HUDEP-2 (cell line): Measurements from ENCODE around the gene CCDC32.
"Not testable (repeated sequence)": the region's sequence is repeated elsewhere in the genome, so short reads cannot be mapped to it uniquely, and the experiment has no call there.

ENCODE experiments used
- DNase-seq, 76 experiments: peaks; one replicate each; lab custom pipeline; 2025; ENCODE audit not compliant: unreplicated experiment in 76 of 76; lab: John Stamatoyannopoulos, UW

The CCDC32 gene, protein sequence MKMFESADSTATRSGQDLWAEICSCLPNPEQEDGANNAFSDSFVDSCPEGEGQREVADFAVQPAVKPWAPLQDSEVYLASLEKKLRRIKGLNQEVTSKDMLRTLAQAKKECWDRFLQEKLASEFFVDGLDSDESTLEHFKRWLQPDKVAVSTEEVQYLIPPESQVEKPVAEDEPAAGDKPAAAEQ

DNA sequence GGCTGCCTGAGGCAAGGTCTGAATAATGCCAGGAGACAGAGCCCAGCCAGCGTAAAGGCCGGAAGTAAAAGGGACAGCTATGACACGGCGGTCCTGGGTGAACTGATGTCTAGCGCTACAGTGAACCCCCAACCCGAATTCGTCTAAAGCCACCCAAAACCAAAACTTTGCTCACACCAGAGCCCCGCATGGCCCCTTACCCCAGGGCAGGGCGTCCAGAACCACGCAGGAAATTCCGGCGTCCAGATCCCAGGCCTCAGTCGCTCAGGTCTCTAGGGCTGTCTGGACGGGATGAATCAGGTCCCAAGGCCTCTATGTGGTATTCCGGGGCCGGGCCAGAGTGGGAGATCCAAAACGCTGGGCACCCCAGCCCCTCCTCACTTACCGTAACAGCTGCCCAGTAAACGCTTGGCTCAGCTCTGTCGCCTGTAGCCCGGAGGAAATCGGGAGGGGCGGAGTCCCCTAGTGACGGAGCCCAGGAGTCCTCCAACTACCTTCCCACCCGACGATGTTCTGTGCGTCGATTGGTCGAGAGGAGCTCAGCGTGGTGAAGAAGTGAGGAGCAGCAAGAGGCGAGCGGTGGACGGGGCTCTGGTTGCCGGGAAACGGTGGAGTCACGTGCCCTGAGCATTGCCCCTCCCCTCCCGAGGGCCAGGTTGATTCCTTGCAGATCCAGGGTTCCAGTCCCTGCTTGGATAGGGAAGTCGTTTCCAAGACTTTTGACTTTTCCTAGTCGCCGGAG is at the start of gene CCDC32:
TSS of gene CCDC32 (minus strand) at position 452 of the 742 bp plus-strand sequence. CDS start 2,027 bp downstream, outside the sequence.
- peak in 75 of 76 experiments; percentile 53 to 98 (median 95) for DNase-seq

DNA sequence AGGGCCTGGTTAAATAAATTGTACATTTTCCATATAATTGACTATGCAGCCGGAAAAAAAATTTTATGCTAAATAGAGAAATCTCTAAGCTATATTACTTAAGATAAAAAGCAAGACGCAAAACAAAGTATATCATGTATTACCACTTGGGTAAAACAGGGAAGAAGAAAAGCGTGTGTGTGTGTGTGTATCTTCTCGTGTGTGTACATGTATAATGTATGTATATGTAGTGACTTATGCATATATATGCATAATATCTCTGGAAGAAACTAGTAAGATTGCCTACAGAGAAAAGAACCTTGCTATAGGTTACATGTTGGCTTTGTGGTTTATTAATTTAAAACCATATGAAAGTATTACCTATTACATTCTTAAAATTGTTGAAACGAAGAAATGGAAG is 48.2 kb upstream of the CCDC32 start:
- no peak for DNase-seq

- DNase-seq, result no peak
Observed at GRCh38 chr15:40603935-40604334, 39.1 kb upstream of the CCDC32 start.

DNA sequence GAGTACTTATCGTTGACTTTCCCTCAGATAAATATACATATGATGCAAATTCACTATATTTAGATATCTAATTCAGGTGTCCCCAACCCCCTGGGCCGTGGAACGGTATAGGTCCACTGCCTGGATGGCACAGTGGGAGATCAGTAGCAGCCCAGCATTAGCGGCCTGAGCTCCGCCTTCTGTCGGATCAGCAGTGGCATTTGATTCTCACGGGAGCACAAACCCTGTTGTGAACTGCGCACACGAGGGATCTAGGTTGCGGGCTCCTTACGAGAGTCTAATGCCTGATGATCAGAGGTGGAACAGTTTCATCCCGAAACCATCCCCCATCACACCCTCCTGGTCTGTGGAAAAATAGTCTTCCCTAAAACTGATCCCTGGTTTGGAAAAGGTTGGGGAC is 36.1 kb upstream of the CCDC32 start:
- no peak for DNase-seq

DNA sequence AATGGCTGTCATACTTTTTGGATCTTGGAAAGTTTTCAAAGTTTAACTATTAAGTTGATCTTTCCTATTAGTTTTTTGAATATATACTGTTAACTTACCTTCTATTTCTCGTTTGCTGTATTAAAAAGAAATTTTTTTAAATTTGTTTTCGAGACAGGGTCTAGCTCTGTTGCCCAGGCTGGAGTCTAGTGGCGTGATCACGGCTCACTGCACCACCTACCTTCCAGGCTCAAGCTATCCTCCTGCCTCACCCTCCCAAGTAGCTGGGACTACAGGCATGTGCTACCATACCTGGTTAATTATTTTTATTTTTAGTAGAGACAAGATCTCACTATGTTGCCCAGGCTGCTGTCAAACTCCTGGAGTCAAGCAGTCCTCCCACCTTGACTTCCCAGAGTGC is 33.8 kb upstream of the CCDC32 start:
- DNase-seq, result no peak

DNA sequence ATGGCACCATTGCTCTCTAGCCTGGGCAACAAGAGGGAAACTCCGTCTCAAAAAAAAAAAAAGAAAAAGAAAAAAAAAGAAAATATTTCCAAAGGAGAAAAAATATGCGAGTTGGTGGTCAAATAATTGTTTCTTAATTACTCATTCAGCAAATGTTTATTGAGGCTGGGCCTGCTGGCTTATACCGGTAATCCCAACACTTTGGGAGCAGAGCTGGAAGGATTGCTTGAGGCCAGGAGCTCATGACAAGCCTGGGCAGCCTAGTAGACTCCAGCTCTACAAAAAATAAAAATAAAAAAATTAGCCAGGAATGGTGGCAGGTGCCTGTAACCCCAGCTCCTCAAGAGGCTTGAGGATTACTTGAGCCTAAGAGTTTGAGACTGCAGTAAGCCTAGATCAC is 33.3 kb upstream of the CCDC32 start:
- no peak for DNase-seq

DNA sequence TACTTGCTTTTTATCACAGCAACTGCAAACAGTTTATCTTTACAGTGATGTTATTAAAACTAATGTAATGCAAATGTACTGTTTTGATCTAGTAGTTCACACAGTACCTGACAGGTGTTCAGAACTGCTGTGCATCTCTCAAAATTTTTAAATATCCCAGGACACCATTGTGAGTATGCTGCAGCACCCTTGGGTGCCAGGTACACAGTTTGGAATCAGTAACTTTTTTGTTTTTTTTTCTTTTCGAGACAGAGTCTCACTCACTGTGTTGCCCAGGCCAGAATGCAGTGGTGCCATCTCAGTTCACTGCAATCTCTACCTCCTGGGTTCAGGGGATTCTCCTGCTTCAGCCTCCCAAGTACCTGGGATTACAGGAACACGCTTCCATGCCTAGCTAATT is 32.2 kb upstream of the CCDC32 start:
- DNase-seq, result no peak

DNA sequence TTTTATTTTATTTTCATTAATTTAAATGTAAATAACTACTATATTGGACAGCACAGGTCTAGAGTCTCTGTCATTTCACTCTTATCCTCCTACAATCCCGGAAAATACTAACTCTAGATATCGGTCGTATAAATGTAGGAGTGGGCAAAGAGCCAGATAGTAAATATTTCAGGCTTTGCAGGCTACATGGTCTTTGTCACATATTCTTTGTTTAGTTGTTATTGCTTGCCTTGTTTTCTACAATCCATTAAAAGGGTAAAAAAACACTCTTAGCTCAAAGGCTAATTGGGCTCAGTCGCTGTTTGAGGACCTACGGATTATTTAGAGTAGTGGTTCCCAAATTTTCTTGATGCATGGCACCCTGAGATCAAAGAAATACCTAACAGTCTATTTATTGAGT is 30.9 kb upstream of the CCDC32 start:
- no peak for DNase-seq

- no peak for DNase-seq
Observed at GRCh38 chr15:40595219-40595618, 30.4 kb upstream of the CCDC32 start.

DNA sequence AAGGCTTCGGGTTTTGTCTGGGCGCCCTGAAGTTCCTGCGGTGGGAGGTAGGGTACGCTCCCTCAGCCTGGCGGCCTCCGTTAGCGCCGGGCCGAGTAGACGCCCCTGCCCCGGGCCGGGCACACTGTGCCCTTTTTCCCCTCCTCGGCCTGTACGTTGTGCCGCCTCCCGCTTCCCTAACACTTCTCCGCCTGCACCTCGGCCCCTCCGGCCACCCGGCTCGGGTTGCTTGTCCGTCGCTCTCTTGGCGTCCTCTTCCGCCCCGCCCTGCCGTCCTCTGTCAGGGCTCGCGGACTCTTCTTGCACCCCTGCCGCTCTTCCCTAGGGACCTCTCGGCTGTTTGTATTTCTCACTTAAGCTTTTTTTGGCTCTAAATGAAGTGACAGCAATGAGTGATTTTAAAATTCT is 29.6 kb upstream of the CCDC32 start:
- peak in 56 of 76 experiments; percentile 4 to 83 (median 44) for DNase-seq

DNA sequence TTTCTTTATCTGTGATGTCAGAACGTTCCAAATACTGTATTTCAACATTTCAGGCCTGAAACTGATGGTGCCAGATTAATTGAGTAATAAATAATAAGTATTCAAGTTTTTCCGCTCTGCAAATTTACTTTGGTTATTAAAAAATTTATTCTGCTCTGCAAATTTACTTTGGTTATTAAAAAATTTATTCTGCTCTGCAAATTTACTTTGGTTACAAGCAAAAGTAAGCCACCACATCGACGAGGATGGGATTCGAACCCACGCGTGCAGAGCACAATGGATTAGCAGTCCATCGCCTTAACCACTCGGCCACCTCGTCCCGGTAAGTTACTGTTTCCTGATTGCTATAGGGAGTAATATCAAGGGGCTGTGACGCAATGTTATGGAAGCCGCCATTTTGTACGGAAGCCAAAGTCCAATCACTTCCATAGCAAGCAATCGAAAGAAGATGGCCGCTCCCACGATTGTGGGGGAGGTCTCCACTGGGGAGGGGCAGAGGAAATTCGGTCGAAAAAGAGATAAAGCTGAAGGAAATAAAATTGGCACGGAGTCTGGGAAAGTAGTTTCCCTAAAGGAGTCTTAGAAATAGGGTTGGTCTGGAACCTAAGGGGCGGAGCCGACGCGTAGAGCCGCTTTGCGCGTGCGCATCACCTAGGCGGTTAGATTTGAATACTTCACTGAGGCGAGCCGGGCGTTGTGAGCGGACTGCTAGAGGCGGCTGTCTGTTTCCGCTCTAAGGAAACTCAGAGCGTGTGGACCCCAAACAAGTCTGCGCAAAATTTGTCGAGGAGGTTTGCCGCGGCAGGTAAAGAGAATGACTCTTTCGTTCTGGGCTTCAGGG is 29.0 kb upstream of the CCDC32 start, which contains the start of gene KNL1:
TSS of gene KNL1 (plus strand) at position 662 of the 841 bp plus-strand sequence. CDS start 8,683 bp downstream, outside the sequence.
- DNase-seq, result peak; percentile 40 to 99 (median 87)

GRCh38 chr15:40593165-40593564 is 28.3 kb upstream of the CCDC32 start:
- DNase-seq, result no peak

GRCh38 chr15:40591389-40591788 is 26.5 kb upstream of the CCDC32 start:
- no peak for DNase-seq

- DNase-seq, result no peak
Observed at GRCh38 chr15:40590667-40591050, 25.8 kb upstream of the CCDC32 start.

- no peak for DNase-seq
Observed at GRCh38 chr15:40584191-40584590, 19.3 kb upstream of the CCDC32 start.

DNA sequence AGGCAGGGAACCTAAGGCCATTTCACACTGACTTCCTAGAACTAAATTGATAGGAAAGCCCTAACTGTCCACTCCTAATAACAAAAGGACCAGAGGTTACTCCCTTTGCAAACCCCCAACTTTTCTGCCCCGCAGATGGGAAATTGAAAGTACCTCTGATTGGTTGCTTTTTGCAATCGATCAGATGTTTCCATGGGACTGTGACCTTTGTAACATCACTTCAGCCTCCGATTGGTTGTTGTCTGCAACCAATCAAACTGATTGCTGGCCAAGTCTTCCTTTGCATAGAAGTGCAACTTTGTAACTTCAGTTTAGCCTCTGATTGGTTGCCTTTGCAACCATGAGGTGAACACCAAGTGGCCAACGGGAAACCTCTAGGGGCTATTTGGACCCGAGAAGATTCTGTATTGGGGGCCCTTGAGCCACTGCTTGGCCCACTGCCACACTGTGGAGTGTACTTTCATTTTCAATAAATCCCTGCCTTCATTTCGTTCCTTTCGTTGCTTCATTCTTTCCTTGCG is 17.9 kb upstream of the CCDC32 start:
- DNase-seq, result peak in 1 of 76 experiments; percentile 4

- DNase-seq, result not testable (repeated sequence)
Observed at GRCh38 chr15:40581796-40582195, 17.0 kb upstream of the CCDC32 start.

GRCh38 chr15:40578892-40579291 is 14.1 kb upstream of the CCDC32 start:
- no peak for DNase-seq

DNA sequence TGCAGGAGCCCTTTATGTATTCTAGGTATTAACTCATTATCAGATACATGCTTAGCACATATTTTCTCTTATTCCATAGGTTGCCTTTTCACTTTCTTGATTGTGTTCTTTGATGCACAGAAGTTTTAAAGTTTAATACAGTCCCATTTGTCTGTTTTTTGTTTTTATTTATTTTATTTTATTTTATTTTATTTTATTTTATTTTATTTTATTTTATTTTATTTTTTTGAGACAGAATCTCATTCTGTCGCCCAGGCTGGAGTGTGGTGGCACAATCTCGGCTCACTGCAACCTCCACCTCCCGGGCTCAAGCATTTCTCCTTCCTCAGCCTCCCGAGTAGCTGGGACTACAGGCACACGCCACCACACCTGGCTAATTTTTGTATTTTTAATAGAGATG is 12.1 kb upstream of the CCDC32 start:
- DNase-seq, result not testable (repeated sequence)

GRCh38 chr15:40575113-40575512 is 10.3 kb upstream of the CCDC32 start:
- DNase-seq, result no peak
